Sigmoid colon (tissue), 4 donors: ENCODE data around the gene EPAS1.

ENCODE experiments used
- POLR2A ChIP-seq, 2 donors: fragments of 450-650 bp; IDR thresholded peaks; one replicate each; pipeline ENCODE4 v1.6.1; 2016; ENCODE audit warnings: antibody characterized with exemption in 2 of 2, mild to moderate bottlenecking in 2 of 2, moderate library complexity in 2 of 2
- POLR2AphosphoS5 ChIP-seq, 4 donors: sonication (generic); formaldehyde crosslinking; IDR thresholded peaks; one replicate each; pipeline ENCODE4 v1.6.1; 2017; ENCODE audit warnings: antibody characterized with exemption in 4 of 4
- TF ChIP-seq, protein P1 (sequence below), 4 experiments: fragments of 450-650 bp in 3 of 4; fragments of 200-600 bp in 1 of 4; IDR thresholded peaks; one replicate each; pipeline ENCODE4 v1.5.1; 2016 to 2019; ENCODE audit warnings: antibody characterized with exemption in 4 of 4, mild to moderate bottlenecking in 3 of 4, moderate library complexity in 2 of 4

DNA sequence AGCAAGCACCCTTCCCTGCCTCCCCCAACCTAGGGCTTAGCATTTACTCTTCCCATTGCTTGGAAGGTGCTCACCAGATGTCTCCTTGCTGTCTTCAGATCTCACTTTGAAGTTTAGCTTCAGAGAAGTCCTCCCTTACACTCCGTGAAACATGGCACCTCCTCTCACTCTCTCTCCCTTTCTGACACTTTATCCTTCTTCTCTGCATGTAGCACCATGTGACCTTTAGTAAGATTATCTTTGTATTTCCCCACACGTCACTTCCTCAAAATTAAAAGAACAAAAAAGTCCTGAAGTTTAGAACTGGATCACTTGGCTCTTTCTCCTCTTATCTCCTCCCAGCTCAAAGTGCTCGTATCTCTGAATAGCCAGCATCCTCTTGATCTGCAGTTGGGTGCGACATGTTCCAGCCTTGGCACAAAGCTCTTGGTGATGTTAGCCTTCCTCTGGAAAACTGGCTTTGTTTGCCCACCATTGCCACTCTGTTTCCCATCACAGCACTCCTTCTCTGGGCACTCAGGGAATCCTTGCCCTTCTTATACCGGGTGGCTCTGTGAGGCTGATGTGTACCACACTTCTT, 40.6 kb upstream of the EPAS1 start:
- TF ChIP-seq, protein P1, sequence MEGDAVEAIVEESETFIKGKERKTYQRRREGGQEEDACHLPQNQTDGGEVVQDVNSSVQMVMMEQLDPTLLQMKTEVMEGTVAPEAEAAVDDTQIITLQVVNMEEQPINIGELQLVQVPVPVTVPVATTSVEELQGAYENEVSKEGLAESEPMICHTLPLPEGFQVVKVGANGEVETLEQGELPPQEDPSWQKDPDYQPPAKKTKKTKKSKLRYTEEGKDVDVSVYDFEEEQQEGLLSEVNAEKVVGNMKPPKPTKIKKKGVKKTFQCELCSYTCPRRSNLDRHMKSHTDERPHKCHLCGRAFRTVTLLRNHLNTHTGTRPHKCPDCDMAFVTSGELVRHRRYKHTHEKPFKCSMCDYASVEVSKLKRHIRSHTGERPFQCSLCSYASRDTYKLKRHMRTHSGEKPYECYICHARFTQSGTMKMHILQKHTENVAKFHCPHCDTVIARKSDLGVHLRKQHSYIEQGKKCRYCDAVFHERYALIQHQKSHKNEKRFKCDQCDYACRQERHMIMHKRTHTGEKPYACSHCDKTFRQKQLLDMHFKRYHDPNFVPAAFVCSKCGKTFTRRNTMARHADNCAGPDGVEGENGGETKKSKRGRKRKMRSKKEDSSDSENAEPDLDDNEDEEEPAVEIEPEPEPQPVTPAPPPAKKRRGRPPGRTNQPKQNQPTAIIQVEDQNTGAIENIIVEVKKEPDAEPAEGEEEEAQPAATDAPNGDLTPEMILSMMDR (IDR thresholded peaks at IDR 0.05), result no peak
- TF ChIP-seq POLR2AphosphoS5 (IDR thresholded peaks at IDR 0.05) (no peak), POLR2A (IDR thresholded peaks at IDR 0.05) (no peak)
